Activated naive CD4-positive, alpha-beta T cell treated with anti-CD3 and anti-CD28 coated beads, Interleukin-2, amount 10 ng/mL, durations not matched to agents 7 days and 5 days (primary cell): ENCODE measurements around the gene BCR.

Experiments
- CTCF ChIA-PET: fragments of 350-600 bp; sonication (Branson Sonifier 250); formaldehyde crosslinking; loops from one replicate; lab custom pipeline; 2021; ENCODE audit warnings: antibody characterized with exemption; lab: Charles Lee
- DNase-seq: peaks from one replicate; pipeline ENCODE4 v3.0.0-alpha.2; 2020
- H3K27ac Mint-ChIP-seq: one replicate; pipeline ENCODE4 v1.8.0; 2021; ENCODE audit warnings: mild to moderate bottlenecking, moderate library complexity, mixed read lengths
- H3K27me3 Mint-ChIP-seq: one replicate; pipeline ENCODE4 v1.8.0; 2021; ENCODE audit warnings: mild to moderate bottlenecking, mixed read lengths
- H3K36me3 Mint-ChIP-seq: one replicate; pipeline ENCODE4 v1.8.0; 2021; ENCODE audit warnings: mixed read lengths
- H3K4me1 Mint-ChIP-seq: one replicate; pipeline ENCODE4 v1.8.0; 2021; ENCODE audit warnings: mixed read lengths
- H3K4me3 Mint-ChIP-seq: one replicate; pipeline ENCODE4 v1.8.0; 2021; ENCODE audit warnings: mild to moderate bottlenecking, moderate library complexity, mixed read lengths
- H3K9me3 Mint-ChIP-seq: one replicate; pipeline ENCODE4 v1.8.0; 2021; ENCODE audit warnings: mixed read lengths

BCR gene

DNA sequence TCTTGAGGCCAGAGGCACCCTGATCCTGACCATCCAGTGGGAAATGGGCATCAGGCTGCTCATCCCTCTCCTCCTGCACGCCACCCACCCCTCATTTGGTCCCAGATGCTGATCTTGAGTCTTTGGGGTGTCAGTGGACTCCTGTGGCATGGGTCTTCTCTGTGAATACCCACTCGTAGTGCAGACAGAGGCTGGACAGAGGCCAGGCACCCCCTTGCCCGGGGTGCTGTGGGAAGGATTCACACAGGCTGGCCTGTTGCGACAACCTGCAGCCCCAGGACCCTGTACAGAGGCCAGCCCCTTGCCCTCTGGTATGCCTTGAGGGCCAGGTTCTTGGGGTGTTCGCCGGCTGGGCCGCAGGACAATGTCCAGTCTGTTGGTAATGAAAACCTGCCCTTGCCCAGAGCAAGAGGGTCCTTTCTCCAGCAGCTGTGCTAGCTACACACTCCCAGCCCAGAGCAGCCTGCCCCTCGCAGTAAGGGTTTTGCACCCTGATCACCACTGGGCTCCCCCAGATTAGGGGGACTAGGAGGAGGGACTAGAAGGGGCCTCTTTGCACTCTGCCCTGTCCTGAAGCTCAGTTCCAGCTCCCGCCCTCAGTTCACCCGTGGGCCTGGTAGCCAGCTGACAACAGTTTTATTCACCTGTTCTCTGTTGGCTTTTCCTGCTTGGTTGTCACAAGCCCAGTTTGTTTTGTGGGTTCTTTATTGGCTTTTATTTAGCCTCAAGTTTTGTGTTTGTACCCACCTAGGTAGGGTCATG lies 76.0 kb downstream of the BCR start:
- no peak for DNase-seq
- no peak overlapping the region for H3K27ac Mint-ChIP-seq
- peaks cover 12% of the 10 kb centered on the region for H3K36me3 Mint-ChIP-seq
- H3K9me3 Mint-ChIP-seq, result no peaks in the 10 kb centered on the region
- no peak overlapping the region for H3K4me3 Mint-ChIP-seq
- H3K27me3 Mint-ChIP-seq, result no peaks in the 10 kb centered on the region
- CTCF ChIA-PET, result interaction anchor here (1.6 kb wide), 1 partner anchor 84 kb away, joined by 3 read pairs; no protein-coding TSS in a partner anchor
- H3K4me1 Mint-ChIP-seq, result no peaks in the 10 kb centered on the region

DNA sequence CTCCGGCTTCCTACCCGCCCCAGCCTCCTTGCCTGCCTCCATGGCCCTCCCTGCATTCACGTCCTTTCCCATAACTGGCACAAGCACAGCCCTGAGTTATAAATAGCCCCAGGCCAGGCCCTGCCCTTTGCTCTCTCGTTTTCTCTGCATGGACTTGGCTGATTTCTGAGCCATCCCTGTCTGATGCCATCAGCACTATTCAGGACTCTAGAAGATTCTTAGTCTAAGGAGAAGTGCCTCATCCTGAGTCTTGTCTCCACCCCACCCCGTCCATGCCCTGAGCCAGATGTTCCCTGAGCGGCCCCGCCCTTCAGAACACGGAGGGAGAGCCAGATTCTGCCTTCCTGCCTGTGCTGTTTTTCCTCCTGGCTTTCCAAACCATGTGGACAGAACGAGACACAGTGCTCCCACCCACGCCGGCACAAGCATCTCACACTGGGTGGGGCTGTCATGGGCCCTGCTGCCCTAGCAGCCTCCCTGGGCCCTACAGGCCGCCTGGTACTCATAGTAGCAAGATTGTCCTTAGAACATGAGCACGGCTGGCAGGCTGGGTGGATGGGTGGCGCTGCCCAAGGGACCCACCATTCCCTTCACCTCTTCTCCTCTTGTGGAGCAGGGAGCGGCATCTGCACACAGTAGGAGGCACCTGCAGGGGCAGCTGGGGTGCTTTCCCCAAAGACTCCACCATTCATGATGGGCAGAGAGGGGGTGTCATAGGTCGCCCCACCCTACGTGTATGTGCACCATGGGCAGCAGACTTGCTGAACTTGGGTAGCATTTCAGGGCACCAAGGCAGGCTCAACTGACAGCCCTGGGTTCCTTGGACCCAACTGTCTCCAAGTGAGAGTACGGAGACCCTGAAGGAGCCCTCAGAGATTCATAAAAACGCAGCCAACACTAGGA lies 76.9 kb downstream of the BCR start:
- H3K36me3 Mint-ChIP-seq, result peaks cover 13% of the 10 kb centered on the region
- H3K4me1 Mint-ChIP-seq, result no peaks in the 10 kb centered on the region
- no peak overlapping the region for H3K4me3 Mint-ChIP-seq
- no peak overlapping the region for H3K27ac Mint-ChIP-seq
- no peaks in the 10 kb centered on the region for H3K27me3 Mint-ChIP-seq
- no peak for DNase-seq
- no peaks in the 10 kb centered on the region for H3K9me3 Mint-ChIP-seq
- CTCF ChIA-PET, result no interaction called here

DNA sequence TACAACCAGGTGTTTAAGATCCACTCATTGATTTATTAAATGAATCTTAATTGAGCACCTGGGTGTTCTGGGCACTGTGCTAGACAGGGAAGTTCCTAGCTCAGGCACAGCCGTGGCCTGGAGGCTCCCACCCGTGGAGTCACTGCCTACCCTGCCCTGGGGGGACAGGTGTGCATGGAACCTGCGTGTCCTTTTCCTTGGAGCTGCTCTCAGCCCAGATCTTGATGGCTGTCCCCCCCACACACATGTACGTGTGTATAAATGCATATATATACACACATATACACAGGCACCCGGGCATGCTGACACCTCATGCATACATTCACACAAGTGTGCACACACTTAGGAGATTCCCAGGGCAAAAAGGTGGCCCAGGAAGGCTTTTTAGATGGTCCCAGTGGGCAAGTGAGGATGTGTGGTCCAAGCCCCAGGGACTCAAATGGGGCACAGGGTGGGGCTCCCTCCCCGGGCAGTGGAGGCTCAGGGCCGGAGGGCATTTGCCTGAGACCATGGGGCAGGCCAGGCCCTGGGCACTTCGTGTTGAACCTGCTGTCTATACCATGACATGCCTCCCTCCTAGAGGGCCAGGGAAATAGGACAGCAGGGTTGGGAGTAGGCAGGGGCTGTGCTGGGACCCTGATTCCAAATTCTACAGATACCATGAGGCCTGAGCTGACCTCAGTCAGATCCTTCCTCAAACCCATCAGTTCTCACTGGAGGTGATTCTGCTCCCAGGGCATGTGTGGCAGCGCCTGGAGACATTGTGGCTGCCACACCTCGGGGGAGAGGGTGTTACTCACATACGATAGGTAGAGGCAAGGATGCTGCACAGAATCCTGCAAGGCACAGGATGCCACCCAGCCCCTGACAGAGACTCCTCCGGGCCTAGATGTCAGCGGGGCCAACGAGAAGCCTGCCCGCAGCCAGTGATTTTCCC lies 77.8 kb downstream of the BCR start:
- Mint-ChIP-seq H3K36me3 (peaks cover 13% of the 10 kb centered on the region), H3K4me3 (no peak overlapping the region), H3K4me1 (no peaks in the 10 kb centered on the region), H3K27me3 (no peaks in the 10 kb centered on the region), H3K27ac (peak overlapping the region; percentile 11), H3K9me3 (no peaks in the 10 kb centered on the region)
- CTCF ChIA-PET, result no interaction called here
- DNase-seq, result no peak

DNA sequence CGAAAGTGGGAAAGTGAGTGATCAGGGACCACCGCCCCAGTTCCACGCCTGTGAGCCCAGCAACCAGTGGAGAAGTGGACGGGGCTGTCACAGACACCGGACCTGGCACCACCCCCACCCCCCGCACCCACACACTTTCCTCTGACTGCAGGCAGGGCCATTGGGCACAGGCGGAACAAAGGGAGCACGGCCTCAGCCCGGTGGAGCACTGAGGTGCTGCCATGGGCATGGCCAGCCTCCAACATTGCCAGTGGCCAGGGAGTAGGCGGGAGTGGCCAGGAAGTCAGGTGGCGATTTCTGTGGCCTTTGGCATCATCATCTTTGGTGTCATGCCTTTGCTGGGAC lies 78.5 kb downstream of the BCR start:
- Mint-ChIP-seq H3K9me3 (no peaks in the 10 kb centered on the region), H3K4me1 (peaks cover under 1% of the 10 kb centered on the region), H3K4me3 (no peak overlapping the region), H3K27ac (no peak overlapping the region), H3K36me3 (peaks cover 17% of the 10 kb centered on the region), H3K27me3 (no peaks in the 10 kb centered on the region)
- DNase-seq, result no peak
- CTCF ChIA-PET, result no interaction called here

DNA sequence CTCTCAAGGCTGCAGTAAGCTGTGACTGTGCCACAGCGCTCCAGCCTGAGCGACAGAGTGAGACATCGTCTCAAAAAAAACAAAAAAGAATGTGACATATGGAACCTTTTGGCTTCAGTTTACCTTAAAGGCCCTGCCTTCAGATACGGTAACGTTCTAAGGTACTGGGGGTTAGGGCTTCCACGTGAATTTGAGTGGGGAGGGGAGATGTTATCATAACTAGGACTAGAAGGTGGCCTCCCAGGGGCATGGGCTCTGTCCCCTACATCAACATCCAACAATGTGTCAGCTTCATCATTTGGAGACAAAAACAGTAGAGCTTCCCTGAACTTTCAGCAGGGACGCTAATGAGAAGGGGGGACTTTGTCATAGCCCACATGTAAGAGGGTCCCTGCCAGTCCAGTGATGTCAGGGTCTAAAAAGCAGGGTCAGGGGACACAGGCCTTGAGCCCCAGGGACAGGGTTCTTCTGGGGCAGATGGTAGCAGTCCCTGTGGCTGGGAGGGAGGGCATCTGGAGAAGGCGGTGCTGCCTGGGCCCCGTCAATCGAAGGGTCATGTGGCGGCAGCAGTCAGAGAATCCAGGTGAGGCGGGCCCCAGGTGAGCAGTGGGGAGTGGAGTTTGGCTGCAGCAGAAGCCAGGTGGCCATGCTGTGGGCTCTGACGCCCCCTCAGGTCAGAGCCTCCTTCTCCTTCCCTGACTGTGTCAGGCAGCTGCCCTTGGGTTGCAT lies 79.8 kb downstream of the BCR start:
- no peaks in the 10 kb centered on the region for H3K27me3 Mint-ChIP-seq
- H3K4me3 Mint-ChIP-seq, result no peak overlapping the region
- no peaks in the 10 kb centered on the region for H3K9me3 Mint-ChIP-seq
- peaks cover 6% of the 10 kb centered on the region for H3K4me1 Mint-ChIP-seq
- DNase-seq, result no peak
- H3K36me3 Mint-ChIP-seq, result peaks cover 19% of the 10 kb centered on the region
- H3K27ac Mint-ChIP-seq, result no peak overlapping the region
- CTCF ChIA-PET, result interaction anchor here (1.8 kb wide), 1 partner anchor 81 kb away, joined by 7 read pairs; the partner anchor contains the start of gene BCR

DNA sequence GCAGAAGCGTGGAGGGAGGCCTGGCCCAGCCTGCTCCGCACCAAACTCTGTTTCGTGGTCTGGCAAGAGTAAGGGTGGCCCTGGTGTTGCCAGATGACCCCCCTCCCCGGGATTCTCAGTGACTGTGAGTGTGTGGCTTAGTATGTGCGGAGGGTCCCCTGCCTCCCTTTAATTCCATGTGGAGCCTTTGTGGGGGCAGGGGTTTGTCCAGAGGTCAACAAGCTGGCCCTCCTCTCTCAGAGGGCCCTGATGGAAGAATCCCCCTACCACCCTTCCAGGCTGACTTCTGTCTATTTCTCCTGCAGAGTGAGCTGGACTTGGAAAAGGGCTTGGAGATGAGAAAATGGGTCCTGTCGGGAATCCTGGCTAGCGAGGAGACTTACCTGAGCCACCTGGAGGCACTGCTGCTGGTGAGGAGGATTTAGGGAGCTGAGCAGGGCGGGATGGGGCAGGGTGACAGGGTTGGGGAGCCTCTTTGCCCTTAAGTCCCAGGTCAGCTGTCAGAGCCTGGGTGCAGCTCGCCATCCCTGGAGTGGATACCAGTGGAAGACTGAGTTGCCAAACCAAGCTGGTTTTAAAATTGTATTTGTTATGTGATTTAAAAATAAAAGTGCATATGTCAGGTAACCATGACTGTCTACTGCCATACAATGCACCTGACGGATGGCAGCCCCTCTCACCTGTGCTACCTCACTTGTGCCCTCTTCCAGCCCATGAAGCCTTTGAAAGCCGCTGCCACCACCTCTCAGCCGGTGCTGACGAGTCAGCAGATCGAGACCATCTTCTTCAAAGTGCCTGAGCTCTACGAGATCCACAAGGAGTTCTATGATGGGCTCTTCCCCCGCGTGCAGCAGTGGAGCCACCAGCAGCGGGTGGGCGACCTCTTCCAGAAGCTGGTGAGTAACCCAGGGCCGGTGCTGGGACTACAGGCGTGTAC lies 80.6 kb downstream of the BCR start:
- Mint-ChIP-seq H3K27me3 (no peaks in the 10 kb centered on the region), H3K9me3 (no peaks in the 10 kb centered on the region), H3K4me1 (peaks cover 6% of the 10 kb centered on the region), H3K4me3 (no peak overlapping the region), H3K27ac (no peak overlapping the region), H3K36me3 (peaks cover 21% of the 10 kb centered on the region)
- DNase-seq, result no peak
- CTCF ChIA-PET, result interaction anchor here (0.9 to 1.8 kb wide), 3 partner anchors 10 to 82 kb away, joined by 3 to 7 read pairs (median 3); partner anchors contain the start of gene BCR

DNA sequence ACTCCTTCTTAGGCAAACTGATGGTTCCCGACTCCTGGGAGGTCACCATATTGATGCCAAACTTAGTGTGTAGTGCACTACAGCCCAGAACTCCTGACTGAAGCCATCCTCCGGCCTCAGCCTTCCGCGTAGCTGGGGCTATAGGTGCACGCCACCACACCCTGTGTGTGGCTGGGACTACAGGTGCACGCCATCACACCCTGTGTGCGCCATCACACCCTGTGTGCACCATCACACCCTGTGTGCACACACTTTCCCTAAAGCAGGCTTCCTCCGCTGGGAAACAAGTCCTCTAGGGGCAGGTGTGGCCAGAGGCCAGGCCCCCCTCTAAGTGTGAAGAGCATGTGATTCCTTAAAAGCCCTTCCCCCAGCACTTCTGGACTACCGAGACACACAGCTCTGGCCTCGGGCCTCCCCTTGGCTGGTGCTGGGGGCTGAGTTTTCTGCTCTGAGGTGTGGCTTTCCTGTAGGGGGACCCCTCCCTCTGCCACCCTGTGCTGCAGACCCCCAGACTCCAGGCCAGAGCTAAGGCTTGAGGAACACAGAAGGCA lies 81.7 kb downstream of the BCR start:
- no peak overlapping the region for H3K27ac Mint-ChIP-seq
- H3K4me3 Mint-ChIP-seq, result no peak overlapping the region
- no peak for DNase-seq
- H3K9me3 Mint-ChIP-seq, result no peaks in the 10 kb centered on the region
- CTCF ChIA-PET, result interaction anchor here (1.0 to 1.8 kb wide), 2 partner anchors 9 to 83 kb away, joined by 3 to 7 read pairs; partner anchors contain the start of gene BCR
- no peaks in the 10 kb centered on the region for H3K27me3 Mint-ChIP-seq
- peaks cover 20% of the 10 kb centered on the region for H3K36me3 Mint-ChIP-seq
- H3K4me1 Mint-ChIP-seq, result peaks cover 6% of the 10 kb centered on the region

DNA sequence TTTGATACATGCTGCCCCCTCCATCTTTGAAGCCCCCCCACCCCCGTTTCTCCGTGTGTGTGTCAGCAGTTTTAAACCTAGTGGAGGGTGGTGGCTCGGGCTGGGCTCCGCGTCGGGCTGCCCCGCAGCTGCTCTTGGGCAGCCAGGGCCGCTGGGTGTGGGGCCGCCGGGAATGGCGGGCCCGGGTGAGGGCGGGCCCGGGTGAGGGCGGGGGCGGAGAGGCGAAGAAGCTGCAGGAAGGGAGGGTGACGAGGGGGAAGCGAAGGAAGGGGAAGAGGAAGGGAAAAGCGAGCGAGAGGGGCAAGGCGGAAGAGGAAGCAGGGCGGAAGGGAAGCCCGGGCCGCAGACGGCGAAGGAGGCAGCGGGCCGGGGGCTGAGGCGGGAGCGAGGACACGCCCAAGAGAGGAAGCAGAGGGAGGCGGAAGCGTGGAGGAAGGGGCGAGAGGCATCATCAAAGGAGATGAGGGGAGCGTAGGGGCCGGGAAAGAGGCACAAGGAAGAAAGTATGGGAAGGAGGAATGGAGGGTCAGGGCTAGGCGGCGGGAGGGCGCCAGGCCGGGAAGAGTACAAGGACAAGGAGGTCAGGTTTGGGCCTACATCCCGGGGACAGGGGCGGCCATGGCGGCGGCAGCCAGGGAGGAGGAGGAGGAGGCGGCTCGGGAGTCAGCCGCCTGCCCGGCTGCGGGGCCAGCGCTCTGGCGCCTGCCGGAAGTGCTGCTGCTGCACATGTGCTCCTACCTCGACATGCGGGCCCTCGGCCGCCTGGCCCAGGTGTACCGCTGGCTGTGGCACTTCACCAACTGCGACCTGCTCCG lies 82.4 kb downstream of the BCR start:
- Mint-ChIP-seq H3K4me1 (peaks cover 6% of the 10 kb centered on the region), H3K9me3 (no peaks in the 10 kb centered on the region), H3K36me3 (peaks cover 17% of the 10 kb centered on the region)

DNA sequence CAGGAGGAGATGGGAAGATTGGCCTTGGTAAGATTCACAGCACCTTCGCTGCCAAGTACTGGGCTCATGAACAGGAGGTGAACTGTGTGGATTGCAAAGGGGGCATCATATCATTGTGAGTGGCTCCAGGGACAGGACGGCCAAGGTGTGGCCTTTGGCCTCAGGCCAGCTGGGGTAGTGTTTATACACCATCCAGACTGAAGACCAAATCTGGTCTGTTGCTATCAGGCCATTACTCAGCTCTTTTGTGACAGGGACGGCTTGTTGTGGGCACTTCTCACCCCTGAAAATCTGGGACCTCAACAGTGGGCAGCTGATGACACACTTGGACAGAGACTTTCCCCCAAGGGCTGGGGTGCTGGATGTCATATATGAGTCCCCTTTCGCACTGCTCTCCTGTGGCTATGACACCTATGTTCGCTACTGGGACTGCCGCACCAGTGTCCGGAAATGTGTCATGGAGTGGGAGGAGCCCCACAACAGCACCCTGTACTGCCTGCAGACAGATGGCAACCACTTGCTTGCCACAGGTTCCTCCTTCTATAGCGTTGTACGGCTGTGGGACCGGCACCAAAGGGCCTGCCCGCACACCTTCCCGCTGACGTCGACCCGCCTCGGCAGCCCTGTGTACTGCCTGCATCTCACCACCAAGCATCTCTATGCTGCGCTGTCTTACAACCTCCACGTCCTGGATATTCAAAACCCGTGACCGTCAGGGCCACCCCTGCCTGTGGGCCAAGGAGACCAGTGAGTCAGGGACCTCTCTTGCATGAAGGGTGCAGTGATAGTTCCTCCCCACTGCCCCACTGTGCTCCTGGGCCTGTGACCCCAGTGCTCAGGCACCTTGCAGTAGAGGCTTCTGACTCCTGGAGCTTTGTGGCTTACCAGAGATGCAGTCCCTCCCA lies 83.6 kb downstream of the BCR start:
- no peak overlapping the region for H3K4me3 Mint-ChIP-seq
- no peaks in the 10 kb centered on the region for H3K9me3 Mint-ChIP-seq
- H3K27me3 Mint-ChIP-seq, result no peaks in the 10 kb centered on the region
- peak; percentile 59 for DNase-seq
- CTCF ChIA-PET, result interaction anchor here (0.8 to 0.9 kb wide), 3 partner anchors 15 to 85 kb away, joined by 3 read pairs; no protein-coding TSS in a partner anchor
- H3K4me1 Mint-ChIP-seq, result peaks cover 6% of the 10 kb centered on the region
- peaks cover 17% of the 10 kb centered on the region for H3K36me3 Mint-ChIP-seq
- peak overlapping the region; percentile 39 for H3K27ac Mint-ChIP-seq

More for the DNA sequence above, 82.4 kb downstream of the BCR start:
- no peak overlapping the region for H3K4me3 Mint-ChIP-seq
- CTCF ChIA-PET, result no interaction called here
- peak overlapping the region; percentile 49 for H3K27ac Mint-ChIP-seq
- DNase-seq, result no peak
- no peaks in the 10 kb centered on the region for H3K27me3 Mint-ChIP-seq

DNA sequence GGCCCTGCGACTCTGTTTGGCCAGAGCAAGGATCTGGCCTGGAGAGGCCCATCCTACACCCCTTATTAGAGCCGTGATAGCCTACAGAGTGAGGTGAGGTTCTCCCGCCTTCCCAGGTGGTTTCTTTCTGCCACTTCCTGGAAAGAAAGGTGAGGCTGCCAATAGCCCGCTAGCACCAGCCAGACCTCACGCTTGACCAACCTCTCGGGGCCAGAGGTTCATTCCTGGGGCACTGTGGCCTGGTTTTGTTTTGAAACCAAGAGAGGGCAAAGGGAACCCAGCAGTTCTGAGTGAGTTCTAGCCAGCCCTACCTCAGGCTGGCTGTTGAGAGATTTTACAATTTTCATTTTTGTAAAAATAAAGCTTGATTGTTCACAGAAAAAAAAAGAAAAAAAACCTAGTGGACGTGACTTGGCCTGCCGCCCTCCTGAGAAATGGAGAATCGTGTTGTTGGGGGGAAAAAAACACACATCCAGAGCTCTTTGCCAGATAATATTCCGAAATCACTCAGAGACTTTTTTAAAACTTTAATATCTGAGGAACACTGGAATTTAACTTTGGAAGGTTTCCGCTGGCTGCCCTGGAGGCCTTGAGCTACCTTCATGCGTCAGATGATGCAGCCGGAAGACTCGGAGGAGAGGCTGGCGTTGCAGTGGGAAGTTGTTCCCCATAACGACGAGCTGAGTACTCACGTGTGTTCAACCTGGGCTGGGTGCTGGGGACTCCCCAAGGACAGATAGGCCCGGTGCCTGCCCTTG lies 84.5 kb downstream of the BCR start:
- no peak for DNase-seq
- Mint-ChIP-seq H3K27me3 (no peaks in the 10 kb centered on the region), H3K4me1 (peaks cover 6% of the 10 kb centered on the region), H3K36me3 (peaks cover 19% of the 10 kb centered on the region), H3K27ac (peak overlapping the region; percentile 19), H3K4me3 (no peak overlapping the region), H3K9me3 (no peaks in the 10 kb centered on the region)
- CTCF ChIA-PET, result interaction anchor here (0.8 to 1.6 kb wide), 3 partner anchors 14 to 25 kb away, joined by 3 to 6 read pairs (median 3); no protein-coding TSS in a partner anchor
